Activated T-cell treated with anti-CD3 and anti-CD28 coated beads, Interleukin-2, amount 50 U/mL, for 48 hours (primary cell): ENCODE data around the gene FNDC5.

Experiments
- DNase-seq, 2 experiments: peaks; one replicate each; pipeline ENCODE4 v3.0.0-alpha.2; 2020

The FNDC5 gene

DNA sequence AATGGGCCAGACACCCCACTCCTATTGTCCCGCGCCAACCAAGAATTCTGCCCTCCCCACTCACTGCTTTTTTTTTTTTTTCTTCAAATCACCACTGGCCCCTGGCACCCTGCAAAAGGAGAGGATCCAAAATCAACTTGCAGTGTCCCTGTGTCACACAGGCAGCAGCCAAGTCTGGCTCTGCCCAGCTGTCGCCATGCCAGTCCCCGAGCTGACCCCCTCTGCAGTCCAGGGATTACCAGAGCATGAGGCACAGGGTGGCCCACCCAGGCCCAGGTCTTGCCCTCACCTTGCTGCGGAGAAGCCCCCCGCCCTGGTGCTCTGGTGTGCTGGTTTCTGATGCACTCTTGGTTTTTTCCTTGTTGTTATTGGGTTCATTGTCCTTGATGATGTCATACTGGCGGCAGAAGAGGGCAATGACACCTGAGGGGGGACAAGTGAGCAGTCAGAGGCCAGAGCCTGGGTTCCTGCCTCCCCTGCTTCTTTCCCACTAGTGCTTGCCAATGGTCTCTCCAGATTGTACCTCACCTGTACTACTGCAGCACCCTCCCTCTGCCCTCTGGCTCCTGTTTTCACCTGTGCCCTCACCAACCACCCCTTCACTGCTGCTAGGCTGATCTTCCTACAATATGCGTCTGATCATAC, 6.2 kb downstream of the FNDC5 start:
- DNase-seq = no peak

DNA sequence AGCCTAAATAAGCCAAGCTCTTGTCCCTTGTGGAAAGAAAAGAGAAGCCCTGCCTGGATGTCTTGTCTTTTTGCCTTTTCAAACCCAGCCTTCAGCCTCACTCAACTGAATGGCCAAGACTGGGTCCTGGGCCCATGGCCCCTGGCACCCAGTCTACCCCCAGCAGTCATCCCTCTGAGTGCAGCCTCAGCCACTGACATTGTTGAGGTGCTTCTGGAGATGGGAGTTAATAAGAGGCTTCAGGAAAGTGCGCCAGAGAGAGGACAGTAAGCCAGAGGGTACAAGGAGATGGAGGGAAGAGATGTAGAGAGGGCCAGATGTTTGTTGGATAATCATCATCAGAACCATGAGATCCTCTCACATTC, 6.8 kb downstream of the FNDC5 start:
- DNase-seq = peak in 1 of 2 experiments; percentile 1

DNA sequence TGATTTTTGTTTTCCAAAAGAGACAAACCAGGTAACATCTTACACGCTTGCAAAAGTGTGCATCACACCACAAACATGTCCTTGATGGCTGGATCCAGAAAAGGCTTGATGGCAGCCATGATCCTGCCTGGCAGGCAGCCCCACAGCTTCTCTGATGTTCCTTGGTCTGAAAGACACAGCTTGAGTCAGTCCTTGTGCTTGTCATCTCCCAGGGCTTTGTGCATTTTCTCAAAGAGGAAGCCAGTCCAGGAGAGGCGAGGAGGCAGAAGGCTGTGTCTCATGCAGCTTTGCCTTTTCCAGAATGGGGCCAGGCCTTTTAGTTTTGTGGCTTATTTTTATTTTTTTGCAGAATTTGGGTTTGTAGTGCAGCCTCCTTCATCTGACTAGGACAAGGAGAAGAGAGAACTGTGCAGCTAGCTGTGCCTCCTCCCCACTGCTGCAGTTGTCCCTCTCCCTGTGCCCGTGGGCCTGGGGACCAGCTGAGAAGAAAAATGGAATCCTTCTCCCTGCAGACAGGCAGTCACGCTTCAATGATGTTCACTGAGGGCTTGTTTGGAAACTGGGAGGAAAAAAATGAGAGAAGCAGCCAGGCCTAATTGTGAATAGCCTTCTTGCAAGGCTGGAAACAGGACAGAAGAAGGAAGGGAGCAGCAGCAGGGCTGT, 7.4 kb downstream of the FNDC5 start:
- peak in 1 of 2 experiments; percentile 7 for DNase-seq

DNA sequence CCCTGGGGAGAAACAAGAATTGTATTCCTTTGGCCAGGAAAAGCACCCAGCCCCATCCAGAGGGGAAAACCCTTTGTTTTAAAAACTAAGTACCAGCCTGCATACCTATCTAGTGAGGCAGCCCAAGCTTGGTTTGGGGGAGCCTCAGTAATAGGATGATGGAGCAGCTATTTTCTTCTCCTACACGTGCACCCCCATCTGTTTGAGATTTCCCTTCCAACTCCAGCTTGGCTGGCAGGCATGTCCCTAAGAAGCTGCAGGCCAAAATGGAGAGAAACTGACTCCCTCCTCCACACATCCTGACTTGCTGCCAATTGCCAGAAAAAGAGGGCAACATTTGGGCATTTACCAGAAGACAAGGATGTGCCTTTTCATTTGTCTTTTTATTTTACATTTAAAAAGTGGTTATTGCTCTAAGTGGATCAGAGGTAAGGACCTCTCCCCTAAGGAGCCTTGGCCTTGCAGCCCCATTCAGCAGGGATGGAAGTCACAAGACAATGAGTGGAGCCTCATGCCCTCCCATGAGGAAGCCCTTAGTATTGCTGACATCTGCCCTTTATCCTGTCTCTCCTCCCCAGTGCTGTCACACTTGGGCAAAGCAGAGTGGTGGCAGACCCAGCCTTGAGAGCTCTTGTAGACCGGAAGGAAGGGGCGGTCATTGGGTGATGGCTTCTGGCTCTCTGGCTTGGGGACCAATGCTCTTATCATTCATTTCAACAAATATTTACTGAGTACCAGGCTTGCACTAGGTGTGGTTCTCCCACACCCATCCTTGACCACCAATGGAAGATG, 8.6 kb downstream of the FNDC5 start:
- no peak for DNase-seq

DNA sequence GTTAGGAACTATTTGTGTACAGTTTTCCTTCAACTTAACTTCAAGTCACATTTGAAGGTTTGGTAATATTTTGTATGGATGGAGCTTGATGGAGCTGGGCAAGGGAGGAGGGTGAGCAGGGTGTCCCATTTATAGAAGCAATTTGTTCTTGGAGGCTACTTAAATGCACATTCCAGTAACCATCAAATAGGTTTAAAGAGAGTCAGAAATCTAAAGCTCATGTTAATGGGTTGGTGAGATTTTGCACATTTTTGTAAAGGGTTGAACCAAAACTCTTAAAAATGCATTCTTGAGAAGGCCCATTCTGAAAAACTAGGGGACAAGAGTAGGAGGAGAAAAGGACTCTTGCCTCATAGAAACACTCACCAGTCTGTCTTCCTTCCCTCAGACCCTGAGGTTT, 10.1 kb downstream of the FNDC5 start:
- DNase-seq = no peak

DNA sequence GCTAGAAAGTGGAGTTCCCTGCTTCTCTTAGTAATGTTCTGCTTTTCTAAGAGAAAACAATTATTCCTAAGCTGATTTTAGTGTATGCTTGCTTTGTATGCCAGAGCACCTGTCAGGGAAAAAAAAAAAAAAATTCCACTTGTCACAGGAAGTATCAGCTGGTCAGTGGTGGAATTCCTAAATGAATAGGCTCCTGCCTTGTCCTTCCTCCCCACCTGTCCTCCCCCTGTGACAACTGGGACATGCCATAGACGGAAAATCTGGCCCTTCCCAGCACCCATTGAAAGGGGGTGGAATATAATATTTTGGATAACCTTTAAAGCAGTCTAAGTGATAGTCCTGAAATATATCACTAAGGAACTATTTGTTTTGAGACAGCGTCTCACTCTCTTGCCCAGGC, 10.8 kb downstream of the FNDC5 start:
- no peak for DNase-seq

DNA sequence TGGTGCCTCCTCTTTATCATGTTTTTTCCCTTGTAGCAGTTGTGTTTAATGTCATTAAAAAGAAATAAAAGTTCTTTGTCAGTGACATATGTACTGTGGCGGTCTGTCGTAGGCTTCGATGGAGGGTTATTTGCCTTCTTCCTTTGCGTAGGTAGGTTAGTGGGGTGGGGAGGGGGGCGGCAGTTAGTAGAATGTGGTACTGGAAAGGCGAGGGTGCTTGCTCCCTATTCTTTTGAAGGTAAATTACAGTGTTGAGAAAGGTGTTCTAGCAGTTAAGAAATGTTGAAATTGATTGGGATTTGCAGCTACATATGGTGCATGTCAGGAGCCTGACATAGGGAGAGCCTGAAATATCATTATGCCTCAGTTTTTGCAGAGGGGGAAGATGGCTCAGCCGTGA, 11.9 kb downstream of the FNDC5 start:
- no peak for DNase-seq

DNA sequence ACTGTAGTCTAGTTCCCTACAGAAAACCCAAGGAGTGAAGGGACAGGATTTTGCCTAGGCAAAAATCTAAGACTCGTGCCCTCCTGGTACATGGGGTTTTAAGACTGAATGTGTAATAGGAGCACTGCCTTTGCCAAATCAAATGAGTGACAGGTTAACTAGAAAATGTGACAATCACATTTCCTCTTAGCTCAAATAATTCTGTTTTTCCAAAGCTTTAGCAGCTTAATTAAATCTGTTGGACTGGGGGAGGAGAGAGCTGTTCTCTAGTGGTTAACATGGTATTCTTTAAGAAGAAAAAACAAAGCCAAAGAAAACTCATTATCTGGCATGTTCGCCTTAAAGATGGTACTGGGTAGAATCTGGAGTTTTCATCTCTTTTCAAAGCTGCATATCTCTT, 12.6 kb downstream of the FNDC5 start:
- DNase-seq = no peak

DNA sequence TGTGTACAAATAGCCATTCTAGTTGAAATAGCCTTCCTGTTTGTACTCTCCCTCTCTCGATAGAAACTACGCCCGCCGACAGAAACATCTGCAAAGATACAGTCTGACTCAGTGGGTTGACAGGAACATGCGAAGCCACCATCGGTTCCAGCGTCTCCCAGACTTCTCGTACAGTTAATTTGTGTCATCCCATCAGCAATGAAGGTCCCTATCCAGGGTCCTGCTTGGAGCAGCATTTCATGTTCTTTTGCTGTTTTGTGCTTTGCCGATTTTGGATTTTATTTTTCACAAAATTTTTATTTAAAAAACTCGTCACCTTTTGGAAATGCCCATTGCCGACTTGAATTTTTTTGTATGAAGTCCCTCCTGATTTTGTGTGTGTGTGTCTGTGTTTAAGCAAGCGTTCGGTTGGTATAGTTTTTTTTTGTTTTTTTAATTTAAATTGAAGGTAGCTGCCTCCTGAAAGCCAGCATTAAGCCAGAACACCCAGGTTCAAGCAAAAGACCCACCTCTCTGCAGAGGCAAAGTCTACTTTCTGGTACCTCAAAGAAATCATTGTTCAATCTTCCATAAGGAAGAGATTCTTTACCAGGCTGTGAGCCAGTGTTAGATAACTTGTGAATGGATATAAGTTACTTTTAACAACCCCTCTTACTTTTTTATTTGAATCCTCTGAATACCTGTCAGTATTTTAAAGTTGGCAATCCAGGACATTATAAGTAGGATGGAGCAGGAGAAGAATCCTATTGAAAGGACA, 14.7 kb downstream of the FNDC5 start:
- DNase-seq = no peak

DNA sequence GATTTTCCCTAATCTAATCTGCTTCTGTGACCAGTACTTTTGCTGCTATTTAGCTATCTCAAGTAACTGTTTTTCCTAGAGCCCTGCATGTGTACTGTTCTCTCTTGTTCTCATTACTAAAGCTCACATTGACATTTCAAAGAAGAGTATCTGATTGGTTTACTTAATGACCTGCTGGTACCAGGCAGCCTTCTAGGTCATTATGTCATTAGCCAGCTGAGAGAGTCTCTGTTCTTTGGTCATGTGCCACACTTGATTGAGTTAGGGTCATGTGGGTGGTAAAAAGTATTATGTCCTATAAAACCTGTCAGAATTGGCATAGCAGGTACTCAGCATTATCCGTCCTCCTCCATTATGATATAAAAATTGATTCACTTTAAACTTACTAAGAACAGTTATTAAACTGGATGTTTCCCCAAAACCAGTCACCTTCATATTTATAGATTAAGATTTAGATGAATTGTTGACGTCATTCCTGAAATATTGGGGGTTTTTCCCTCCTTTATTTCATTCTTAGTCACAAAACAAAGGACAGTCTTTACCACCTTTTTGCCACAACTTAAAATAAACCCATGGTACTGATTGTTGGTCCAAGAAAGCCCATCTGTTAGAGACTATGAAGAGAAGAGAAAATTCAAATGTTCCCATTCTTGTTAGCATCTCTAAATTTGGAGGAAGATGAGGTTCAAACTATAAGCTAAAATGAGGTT, 22.2 kb downstream of the FNDC5 start:
- no peak for DNase-seq

DNA sequence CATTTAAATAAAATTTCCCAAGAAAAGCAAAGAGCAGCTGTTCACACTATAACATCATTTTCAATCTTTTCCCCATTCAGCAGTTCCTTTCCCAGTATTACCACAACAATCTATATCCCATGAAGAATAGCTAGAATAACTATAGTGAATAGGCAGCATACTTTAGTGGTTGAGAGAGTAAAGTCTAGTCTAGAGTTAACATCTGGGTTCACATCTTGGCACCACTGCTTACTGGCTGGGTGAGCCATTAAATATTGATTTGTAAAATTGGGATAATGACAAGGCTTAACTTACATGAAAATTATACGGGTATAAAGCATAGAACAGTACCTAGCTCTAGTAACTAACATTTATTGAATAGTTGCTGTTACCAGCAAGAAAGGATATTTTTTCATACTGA, 38.8 kb downstream of the FNDC5 start:
- no peak for DNase-seq

DNA sequence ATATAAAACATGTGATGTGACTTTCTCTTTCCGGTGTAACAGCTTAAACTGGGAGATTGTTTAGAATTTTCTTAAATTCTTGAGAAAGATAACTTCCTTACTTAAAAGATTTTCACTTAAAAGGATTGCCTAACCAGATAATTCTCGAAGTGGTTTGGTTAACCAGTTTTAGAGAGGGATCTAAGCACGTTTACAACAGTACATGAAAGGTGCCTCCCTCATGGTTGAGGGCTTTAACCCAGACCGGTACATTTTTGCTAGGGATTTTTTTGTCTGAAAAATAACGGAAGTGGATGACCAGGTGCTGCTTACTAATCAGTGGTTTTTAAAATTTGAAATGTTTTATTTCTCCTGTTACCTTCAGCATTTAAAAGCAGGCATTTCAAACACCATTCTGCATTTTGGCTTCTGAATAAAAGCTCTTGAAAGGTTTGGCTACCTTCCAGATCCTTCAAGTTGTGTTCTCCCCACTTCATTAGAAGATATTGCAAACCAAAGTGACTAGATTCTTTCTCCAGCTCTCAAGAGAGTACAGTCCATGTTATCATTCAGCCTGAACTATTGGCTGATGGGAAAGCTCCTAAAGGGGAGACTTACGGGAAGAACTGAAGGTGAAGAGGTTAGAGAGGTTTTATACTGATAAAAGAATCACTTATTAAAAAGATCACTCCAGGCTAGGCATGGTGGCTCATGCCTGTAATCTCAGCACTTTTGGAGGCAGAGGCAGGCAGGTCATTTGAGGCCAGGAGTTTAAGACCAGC, 40.4 kb downstream of the FNDC5 start:
- no peak for DNase-seq

DNA sequence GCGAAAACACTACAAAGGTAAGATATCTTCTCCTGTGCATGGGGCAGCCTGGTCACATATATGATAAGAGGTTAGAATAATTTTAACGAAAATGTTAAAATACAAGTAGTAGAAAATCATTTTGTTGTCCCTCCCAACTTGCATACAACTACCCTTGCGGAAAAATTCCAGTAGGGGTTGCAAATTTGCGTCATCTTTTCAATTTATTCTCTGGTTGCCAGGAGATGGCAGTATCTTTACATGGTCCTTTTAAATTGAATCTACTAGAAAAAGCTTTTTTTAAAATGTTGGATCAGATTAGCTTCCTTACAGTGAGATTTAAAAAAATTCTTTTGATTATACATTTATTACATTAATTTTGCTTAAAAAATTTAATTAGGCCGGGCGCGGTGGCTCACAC, 42.4 kb downstream of the FNDC5 start:
- DNase-seq = no peak

DNA sequence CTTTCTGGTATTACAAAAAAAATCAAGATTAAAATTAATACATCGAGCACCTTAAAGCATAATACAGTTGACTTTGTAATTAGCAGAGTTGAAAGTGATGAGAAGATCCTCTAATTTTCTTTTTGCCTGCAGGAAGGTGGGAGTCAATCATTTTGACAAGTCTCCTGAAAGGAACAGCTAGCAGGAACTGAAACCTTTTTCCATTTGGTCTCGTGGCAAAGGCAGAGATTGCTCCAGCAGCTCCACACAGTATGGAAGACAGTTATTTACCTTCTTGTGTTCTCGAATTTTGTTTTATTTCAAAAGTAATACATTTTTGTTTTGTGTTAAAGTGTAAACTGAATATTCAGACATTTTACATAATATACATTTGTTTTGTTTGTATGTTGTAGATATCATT, 45.5 kb downstream of the FNDC5 start:
- no peak for DNase-seq

DNA sequence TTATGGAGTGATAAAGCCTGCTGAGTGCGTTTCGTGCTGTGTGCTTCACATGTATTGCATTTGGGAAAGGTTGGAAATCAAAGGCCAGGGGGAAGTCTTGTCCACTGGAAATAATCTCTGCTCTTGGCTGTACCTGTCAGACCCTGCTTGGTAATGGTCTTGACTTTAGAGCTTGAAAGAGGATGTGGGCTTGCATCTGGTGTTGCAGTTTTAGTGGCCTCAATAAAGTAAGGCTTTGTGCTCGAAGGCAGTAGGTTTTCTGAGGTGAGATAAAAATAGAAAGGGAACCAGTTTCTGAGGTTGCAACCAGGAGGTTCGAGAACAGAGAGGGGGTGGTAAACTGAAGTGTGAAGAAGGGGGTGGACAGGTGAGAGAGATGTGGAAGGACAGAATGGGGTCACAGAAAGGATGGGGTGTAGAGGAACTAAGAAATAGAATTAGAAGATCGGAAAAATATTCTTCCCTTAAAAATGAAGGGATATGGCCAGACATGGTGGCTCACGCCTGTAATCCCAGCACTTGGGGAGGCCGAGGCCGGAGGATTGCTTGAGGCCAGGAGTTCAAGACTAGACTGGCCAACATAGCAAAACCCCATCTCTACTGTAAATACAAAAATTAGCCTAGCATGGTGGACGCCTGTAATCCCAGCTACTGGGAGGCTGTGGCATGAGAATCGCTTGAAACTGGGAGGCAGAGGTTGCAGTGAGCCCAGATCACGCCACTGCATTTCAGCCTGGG, 51.7 kb downstream of the FNDC5 start:
- DNase-seq = no peak

DNA sequence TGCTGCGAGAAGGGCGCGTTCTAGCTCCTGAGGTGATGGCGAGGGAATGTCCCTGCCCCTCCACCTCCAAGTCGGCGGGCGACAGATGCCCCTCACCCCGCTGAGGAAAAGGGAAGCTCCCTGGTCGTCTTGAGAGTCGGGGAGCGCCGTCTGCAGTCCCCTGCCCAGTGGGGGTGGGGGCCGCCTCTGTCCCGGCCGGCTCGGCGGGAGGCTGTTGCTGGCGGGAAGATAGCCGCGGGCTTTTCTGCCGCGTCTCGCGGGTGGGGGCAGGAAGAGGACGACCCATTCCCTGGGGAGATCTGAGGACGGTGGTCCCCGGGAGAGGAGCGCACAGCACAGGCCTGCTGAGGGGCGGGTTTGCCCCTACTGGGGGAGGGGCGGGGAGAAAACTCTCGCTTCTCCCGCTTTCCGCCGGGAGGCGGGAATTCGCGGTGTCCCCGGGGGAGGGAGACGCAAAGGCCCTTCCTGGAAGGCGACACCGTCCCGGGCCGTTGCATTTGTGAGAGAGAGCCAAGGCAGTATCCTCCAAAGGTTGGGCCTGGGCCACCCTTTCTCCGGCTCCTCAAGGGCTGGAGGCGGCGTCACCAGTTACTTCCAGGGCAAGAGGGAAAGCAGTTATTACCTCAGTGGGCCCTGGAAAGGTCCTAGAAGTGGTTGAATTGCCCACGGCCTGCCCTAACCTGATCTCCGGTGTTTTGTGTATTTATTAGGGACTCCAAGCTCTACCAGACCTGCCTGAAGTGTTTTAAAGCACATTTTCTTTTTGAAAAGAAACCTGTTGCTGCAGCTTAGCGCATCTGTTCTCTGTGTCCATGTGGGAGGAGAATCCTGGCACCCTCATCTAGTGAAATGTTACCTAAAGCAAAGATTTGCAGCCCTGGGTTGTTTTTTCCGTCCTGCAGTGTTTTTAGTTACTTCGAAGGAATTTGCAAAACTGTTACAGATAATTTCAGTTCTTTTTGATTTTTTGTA, 52.6 kb downstream of the FNDC5 start:
- DNase-seq = peak in 1 of 2 experiments; percentile 70

DNA sequence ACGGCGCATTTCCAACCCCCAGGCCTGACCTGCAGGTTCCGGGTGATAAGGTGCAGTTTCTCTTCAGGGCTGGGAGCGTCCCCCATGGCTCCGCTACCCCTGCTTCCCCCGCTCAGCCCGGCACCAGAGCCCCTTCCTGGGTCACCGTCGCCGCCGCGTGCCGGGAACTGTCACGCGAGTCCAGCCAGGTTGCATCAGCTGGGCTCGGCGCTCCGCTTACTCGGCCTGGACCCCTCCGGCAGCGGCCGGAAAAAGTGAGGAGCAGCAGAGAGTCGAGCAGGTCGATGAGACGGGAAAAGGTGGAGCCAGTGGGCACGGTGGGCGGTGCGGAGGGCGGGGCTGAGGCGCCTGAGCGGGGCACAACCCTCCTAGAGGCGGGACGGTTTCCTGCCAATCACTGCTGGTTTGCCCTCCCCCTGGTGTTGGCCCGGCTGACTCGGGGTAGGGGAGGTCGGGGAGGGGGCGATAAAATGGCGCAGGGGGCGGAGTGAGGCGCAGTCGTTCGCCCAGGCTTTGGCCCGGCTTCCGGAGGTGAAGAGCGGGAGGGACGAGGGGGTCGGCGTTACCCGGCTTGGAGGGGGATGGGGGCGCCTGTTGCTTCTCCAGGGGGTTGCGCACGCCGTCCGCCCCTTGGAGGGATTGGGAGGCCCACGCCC, 53.4 kb downstream of the FNDC5 start, which contains the start of the genes S100PBP and YARS1:
Gene S100PBP, plus strand, starts transcription at position 495 of the 656 bp plus-strand sequence. CDS start 8,447 bp downstream, outside the sequence.
Gene YARS1, minus strand, starts transcription at position 200 of the 656 bp plus-strand sequence. Its CDS starts 114 bp downstream, at position 86.
- peak; percentile 100 for DNase-seq

DNA sequence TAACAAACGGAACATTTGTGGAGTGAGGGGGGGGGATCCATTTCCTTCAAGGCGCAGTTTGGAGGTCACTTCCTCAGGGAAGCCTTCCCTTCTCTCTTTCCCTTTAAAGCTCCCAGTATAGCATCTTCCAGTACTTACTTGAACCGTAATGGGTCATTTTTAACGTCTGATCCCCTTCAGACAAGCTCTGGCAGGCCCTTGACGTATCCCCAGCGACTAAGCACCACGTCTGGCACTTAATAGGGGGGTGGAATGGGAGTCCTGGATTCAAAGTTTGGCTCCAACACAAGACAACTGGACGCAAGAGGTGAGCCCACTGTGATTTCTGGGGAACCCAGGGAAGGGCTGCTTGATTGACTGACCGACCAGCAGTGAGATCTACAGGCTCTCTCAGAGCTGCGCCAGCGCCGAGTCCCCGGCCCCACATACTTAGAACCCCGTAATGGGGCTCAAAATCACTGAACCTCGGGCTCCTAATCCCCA, 54.0 kb downstream of the FNDC5 start:
- no peak for DNase-seq
